HEK293 (cell line): Measurements from ENCODE around the gene GCC2.

Experiments
- BCL11A ChIP-seq: fragments of 450-650 bp; formaldehyde crosslinking; IDR thresholded peaks from 2 replicates; pipeline ENCODE4 v1.5.1; 2016; ENCODE audit warnings: low read depth, missing biosample characterization, missing genetic modification characterization
- CTCF ChIP-seq: fragments of 450-650 bp; formaldehyde crosslinking; IDR thresholded peaks from 2 replicates; pipeline ENCODE4 v1.5.1; 2016; ENCODE audit warnings: missing biosample characterization, missing genetic modification characterization
- ZNF274 ChIP-seq, 2 experiments: fragments of 200-500 bp in 1 of 2; fragments of 450-650 bp in 1 of 2; sonication (Bioruptor generic) in 1 of 2; formaldehyde crosslinking in 1 of 2; IDR thresholded peaks; 2 replicates each; pipeline versions ENCODE4 v1.5.1 to v1.6.1; 2014 to 2016; ENCODE audit warnings: borderline replicate concordance in 1 of 2, inconsistent platforms in 1 of 2, low read length in 1 of 2, missing biosample characterization in 1 of 2, missing genetic modification characterization in 1 of 2
- TF ChIP-seq, protein P1 (sequence below): fragments of 450-650 bp; formaldehyde crosslinking; IDR thresholded peaks from 2 replicates; pipeline ENCODE4 v1.5.1; 2017; ENCODE audit warnings: missing biosample characterization, missing genetic modification characterization
- TF ChIP-seq, protein P2 (sequence below): fragments of 450-650 bp; formaldehyde crosslinking; IDR thresholded peaks from 2 replicates; pipeline ENCODE4 v1.5.1; 2016; ENCODE audit warnings: missing biosample characterization, missing genetic modification characterization, borderline replicate concordance

- TF ChIP-seq CTCF (tag by site-specific recombination) (no peak), BCL11A (tag by site-specific recombination) (no peak), ZNF274 (IDR thresholded peaks at IDR 0.05; ENCODE audit: low read length) (no peak), ZNF274 (tag by site-specific recombination; IDR thresholded peaks at IDR 0.05; ENCODE audit: borderline replicate concordance) (no peak)
- TF ChIP-seq, protein P1, sequence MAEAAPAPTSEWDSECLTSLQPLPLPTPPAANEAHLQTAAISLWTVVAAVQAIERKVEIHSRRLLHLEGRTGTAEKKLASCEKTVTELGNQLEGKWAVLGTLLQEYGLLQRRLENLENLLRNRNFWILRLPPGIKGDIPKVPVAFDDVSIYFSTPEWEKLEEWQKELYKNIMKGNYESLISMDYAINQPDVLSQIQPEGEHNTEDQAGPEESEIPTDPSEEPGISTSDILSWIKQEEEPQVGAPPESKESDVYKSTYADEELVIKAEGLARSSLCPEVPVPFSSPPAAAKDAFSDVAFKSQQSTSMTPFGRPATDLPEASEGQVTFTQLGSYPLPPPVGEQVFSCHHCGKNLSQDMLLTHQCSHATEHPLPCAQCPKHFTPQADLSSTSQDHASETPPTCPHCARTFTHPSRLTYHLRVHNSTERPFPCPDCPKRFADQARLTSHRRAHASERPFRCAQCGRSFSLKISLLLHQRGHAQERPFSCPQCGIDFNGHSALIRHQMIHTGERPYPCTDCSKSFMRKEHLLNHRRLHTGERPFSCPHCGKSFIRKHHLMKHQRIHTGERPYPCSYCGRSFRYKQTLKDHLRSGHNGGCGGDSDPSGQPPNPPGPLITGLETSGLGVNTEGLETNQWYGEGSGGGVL (tag by site-specific recombination), result no peak
- TF ChIP-seq, protein P2, sequence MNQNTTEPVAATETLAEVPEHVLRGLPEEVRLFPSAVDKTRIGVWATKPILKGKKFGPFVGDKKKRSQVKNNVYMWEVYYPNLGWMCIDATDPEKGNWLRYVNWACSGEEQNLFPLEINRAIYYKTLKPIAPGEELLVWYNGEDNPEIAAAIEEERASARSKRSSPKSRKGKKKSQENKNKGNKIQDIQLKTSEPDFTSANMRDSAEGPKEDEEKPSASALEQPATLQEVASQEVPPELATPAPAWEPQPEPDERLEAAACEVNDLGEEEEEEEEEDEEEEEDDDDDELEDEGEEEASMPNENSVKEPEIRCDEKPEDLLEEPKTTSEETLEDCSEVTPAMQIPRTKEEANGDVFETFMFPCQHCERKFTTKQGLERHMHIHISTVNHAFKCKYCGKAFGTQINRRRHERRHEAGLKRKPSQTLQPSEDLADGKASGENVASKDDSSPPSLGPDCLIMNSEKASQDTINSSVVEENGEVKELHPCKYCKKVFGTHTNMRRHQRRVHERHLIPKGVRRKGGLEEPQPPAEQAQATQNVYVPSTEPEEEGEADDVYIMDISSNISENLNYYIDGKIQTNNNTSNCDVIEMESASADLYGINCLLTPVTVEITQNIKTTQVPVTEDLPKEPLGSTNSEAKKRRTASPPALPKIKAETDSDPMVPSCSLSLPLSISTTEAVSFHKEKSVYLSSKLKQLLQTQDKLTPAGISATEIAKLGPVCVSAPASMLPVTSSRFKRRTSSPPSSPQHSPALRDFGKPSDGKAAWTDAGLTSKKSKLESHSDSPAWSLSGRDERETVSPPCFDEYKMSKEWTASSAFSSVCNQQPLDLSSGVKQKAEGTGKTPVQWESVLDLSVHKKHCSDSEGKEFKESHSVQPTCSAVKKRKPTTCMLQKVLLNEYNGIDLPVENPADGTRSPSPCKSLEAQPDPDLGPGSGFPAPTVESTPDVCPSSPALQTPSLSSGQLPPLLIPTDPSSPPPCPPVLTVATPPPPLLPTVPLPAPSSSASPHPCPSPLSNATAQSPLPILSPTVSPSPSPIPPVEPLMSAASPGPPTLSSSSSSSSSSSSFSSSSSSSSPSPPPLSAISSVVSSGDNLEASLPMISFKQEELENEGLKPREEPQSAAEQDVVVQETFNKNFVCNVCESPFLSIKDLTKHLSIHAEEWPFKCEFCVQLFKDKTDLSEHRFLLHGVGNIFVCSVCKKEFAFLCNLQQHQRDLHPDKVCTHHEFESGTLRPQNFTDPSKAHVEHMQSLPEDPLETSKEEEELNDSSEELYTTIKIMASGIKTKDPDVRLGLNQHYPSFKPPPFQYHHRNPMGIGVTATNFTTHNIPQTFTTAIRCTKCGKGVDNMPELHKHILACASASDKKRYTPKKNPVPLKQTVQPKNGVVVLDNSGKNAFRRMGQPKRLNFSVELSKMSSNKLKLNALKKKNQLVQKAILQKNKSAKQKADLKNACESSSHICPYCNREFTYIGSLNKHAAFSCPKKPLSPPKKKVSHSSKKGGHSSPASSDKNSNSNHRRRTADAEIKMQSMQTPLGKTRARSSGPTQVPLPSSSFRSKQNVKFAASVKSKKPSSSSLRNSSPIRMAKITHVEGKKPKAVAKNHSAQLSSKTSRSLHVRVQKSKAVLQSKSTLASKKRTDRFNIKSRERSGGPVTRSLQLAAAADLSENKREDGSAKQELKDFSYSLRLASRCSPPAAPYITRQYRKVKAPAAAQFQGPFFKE (tag by site-specific recombination), result no peak
Measured at GRCh38 chr2:108436976-108437375, 12.0 kb upstream of the GCC2 start.
